PC-3 (cell line): ENCODE results near the gene RNF151.

ENCODE experiments used
- EZH2 ChIP-seq: fragments of 300-600 bp; sonication (generic); IDR thresholded peaks from one replicate; pipeline ENCODE4 v1.6.1; 2017; ENCODE audit warnings: antibody characterized with exemption, mild to moderate bottlenecking, low read length; ENCODE audit not compliant: unreplicated experiment
- TF ChIP-seq, protein P1 (sequence below): fragments of 300-600 bp; sonication (generic); conservative IDR thresholded peaks from 2 replicates; pipeline ENCODE4 v1.5.1; 2017; ENCODE audit warnings: antibody characterized with exemption, low read depth, mild to moderate bottlenecking, low read length

DNA sequence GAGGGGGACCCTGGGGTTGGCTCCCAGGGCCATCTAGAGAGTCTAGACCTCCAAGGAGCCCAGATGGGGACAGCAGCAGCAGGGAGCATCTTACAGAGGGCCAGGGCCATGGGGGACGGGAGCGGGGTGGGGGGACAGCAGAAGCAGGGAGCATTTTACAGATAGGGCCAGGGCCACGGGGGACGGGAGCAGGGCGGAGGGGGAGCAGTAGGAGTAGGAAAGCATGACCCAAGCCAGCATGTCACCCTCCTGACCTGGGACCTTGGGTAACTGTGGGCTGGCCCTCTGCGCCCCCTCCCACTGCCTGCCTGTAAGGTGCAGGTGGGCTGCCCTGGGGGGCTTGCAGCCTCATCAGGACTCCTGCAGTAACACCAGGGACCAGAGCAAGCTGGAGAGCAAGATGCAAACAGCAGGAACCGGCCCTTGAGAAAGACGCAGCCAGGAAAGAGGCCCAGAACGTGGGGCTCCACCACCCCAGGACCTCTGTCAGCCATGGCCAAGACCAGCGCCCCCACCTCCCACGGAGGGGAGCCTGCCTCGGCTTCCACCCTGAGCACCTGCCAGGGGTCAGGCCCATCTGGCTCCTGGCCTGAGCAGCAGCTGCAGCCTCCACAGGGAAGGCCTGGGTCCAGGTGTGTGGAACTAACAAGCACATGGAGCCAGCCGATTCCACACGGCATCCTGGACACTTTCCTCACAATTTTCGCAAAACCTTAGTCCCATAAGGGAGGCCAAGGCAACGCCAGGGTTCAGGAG is 40.6 kb downstream of the RNF151 start:
- TF ChIP-seq, protein P1, sequence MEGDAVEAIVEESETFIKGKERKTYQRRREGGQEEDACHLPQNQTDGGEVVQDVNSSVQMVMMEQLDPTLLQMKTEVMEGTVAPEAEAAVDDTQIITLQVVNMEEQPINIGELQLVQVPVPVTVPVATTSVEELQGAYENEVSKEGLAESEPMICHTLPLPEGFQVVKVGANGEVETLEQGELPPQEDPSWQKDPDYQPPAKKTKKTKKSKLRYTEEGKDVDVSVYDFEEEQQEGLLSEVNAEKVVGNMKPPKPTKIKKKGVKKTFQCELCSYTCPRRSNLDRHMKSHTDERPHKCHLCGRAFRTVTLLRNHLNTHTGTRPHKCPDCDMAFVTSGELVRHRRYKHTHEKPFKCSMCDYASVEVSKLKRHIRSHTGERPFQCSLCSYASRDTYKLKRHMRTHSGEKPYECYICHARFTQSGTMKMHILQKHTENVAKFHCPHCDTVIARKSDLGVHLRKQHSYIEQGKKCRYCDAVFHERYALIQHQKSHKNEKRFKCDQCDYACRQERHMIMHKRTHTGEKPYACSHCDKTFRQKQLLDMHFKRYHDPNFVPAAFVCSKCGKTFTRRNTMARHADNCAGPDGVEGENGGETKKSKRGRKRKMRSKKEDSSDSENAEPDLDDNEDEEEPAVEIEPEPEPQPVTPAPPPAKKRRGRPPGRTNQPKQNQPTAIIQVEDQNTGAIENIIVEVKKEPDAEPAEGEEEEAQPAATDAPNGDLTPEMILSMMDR, result no peak
- no peak for TF ChIP-seq EZH2
